Trophoblast cell (in vitro differentiated cells and primary cell): Measurements from ENCODE around the gene SLC5A9.
"Not testable (repeated sequence)": the region's sequence is repeated elsewhere in the genome, so short reads cannot be mapped to it uniquely, and the experiment has no call there.

Experiments
- DNase-seq, 2 donors: peaks; one replicate each; pipeline ENCODE4 v3.0.0-alpha.2; 2016
- H2AFZ ChIP-seq: 2 replicates; pipeline ENCODE4 v1.6.1; 2013; ENCODE audit warnings: low read length, moderate library complexity, mild to moderate bottlenecking; ENCODE audit not compliant: insufficient read depth, poor library complexity
- H2AK5ac ChIP-seq: 2 replicates; pipeline ENCODE4 v1.6.1; 2013; ENCODE audit warnings: mild to moderate bottlenecking, low read length
- H2BK120ac ChIP-seq: 2 replicates; pipeline ENCODE4 v1.6.1; 2013; ENCODE audit warnings: low read length, mild to moderate bottlenecking, moderate library complexity; ENCODE audit not compliant: insufficient read depth, poor library complexity
- H2BK12ac ChIP-seq: 2 replicates; pipeline ENCODE4 v1.6.1; 2013; ENCODE audit warnings: mild to moderate bottlenecking, low read length, moderate library complexity
- H2BK5ac ChIP-seq: 2 replicates; pipeline ENCODE4 v1.6.1; 2013; ENCODE audit warnings: low read length, low read depth, moderate library complexity, mild to moderate bottlenecking; ENCODE audit not compliant: poor library complexity
- H3K14ac ChIP-seq: 2 replicates; pipeline ENCODE4 v1.6.1; 2013; ENCODE audit warnings: mild to moderate bottlenecking, low read length
- H3K18ac ChIP-seq: 2 replicates; pipeline ENCODE4 v1.6.1; 2013; ENCODE audit warnings: mild to moderate bottlenecking, low read length
- H3K23ac ChIP-seq: 2 replicates; pipeline ENCODE4 v1.6.1; 2013; ENCODE audit warnings: low read length
- H3K27ac ChIP-seq: 2 replicates; pipeline ENCODE4 v1.5.1; 2013; ENCODE audit warnings: low read depth, mild to moderate bottlenecking, inconsistent platforms, low read length, moderate library complexity
- H3K27me3 ChIP-seq: 2 replicates; pipeline ENCODE4 v1.6.1; 2013; ENCODE audit warnings: inconsistent platforms, mild to moderate bottlenecking, low read length, moderate library complexity; ENCODE audit not compliant: insufficient read depth
- H3K36me3 ChIP-seq, 2 experiments: 1 replicate in 1 of 2; 2 replicates in 1 of 2; pipeline ENCODE4 v1.6.1; 2013; ENCODE audit warnings: low read length in 2 of 2, mild to moderate bottlenecking in 2 of 2, moderate library complexity in 1 of 2; ENCODE audit not compliant: insufficient read depth in 2 of 2, control insufficient read depth in 1 of 2
- H3K4ac ChIP-seq: 2 replicates; pipeline ENCODE4 v1.6.1; 2013; ENCODE audit warnings: low read depth, mild to moderate bottlenecking, low read length, moderate library complexity
- H3K4me1 ChIP-seq, 2 experiments: 1 replicate in 1 of 2; 2 replicates in 1 of 2; pipeline ENCODE4 v1.6.1; 2013; ENCODE audit warnings: low read length in 2 of 2, mild to moderate bottlenecking in 2 of 2, moderate library complexity in 1 of 2; ENCODE audit not compliant: insufficient read depth in 2 of 2, control insufficient read depth in 1 of 2
- H3K4me2 ChIP-seq: 2 replicates; pipeline ENCODE4 v1.6.1; 2013; ENCODE audit warnings: inconsistent platforms, mild to moderate bottlenecking, low read length, moderate library complexity
- H3K4me3 ChIP-seq: 2 replicates; pipeline ENCODE4 v1.5.1; 2013; ENCODE audit warnings: mild to moderate bottlenecking, low read depth, low read length, inconsistent platforms
- H3K79me1 ChIP-seq: one replicate; pipeline ENCODE4 v1.6.1; 2013; ENCODE audit warnings: low read length
- H3K79me2 ChIP-seq: 2 replicates; pipeline ENCODE4 v1.6.1; 2013; ENCODE audit warnings: low read length, mild to moderate bottlenecking; ENCODE audit not compliant: control insufficient read depth, insufficient read depth, poor library complexity
- H3K9ac ChIP-seq: 2 replicates; pipeline ENCODE4 v1.6.1; 2013; ENCODE audit warnings: mild to moderate bottlenecking, low read length
- H3K9me3 ChIP-seq: 2 replicates; pipeline ENCODE4 v1.6.1; 2013; ENCODE audit warnings: low read depth, mild to moderate bottlenecking, control low read depth, inconsistent platforms, low read length; ENCODE audit not compliant: insufficient read depth
- H4K12ac ChIP-seq: 2 replicates; pipeline ENCODE4 v1.6.1; 2013; ENCODE audit warnings: low read depth, mild to moderate bottlenecking, low read length, moderate library complexity
- H4K8ac ChIP-seq: 2 replicates; pipeline ENCODE4 v1.6.1; 2013; ENCODE audit warnings: low read depth, mild to moderate bottlenecking, low read length, moderate library complexity
- H4K91ac ChIP-seq: one replicate; pipeline ENCODE4 v1.6.1; 2013; ENCODE audit warnings: low read depth, mild to moderate bottlenecking, low read length, moderate library complexity
- WGBS: extraction: QIAGEN DNeasy Blood & Tissue Kit; methylation state at CpG from one replicate; pipeline ENCODE4 v1.1.7; 2013; ENCODE audit warnings: missing lambda C conversion rate; ENCODE audit not compliant: insufficient read length, insufficient coverage; ENCODE audit errors: extremely low coverage; 5-methylcytosine and 5-hydroxymethylcytosine counted together

The SLC5A9 gene

GRCh38 chr1:48282329-48282728 lies 59.8 kb downstream of the SLC5A9 start:
- not testable (repeated sequence) for H2BK12ac ChIP-seq, H3K36me3 ChIP-seq, H3K18ac ChIP-seq, H3K4ac ChIP-seq, H3K4me1 ChIP-seq, H4K12ac ChIP-seq, H2BK120ac ChIP-seq, H2BK5ac ChIP-seq, H3K27me3 ChIP-seq, H3K79me2 ChIP-seq, H4K8ac ChIP-seq, H3K27ac ChIP-seq, H3K14ac ChIP-seq, H3K9ac ChIP-seq, H2AFZ ChIP-seq, H2AK5ac ChIP-seq, DNase-seq, H3K4me2 ChIP-seq, H4K91ac ChIP-seq, H3K79me1 ChIP-seq, H3K23ac ChIP-seq, H3K4me3 ChIP-seq, H3K9me3 ChIP-seq

- H3K9ac ChIP-seq, H3K79me1 ChIP-seq: not testable (repeated sequence)
- WGBS: no CpG with 5 or more reads among the region's 10 CpGs
Measured at GRCh38 chr1:48284696-48285420, 62.3 kb downstream of the SLC5A9 start.

GRCh38 chr1:48285525-48285924 lies 63.0 kb downstream of the SLC5A9 start:
- Histone ChIP-seq H3K27me3 (no peaks in the 10 kb centered on the region), H3K4ac (no peak overlapping the region), H2AK5ac (no peak overlapping the region), H3K9ac (no peak overlapping the region), H3K27ac (no peak overlapping the region), H3K79me2 (no peaks in the 10 kb centered on the region), H3K18ac (no peak overlapping the region), H3K4me1 (no peaks in the 10 kb centered on the region), H4K12ac (no peak overlapping the region), H3K36me3 (no peaks in the 10 kb centered on the region), H2BK120ac (no peak overlapping the region), H4K8ac (no peak overlapping the region), H2AFZ (no peak overlapping the region), H3K4me2 (no peak overlapping the region), H3K79me1 (no peaks in the 10 kb centered on the region), H3K4me3 (no peak overlapping the region), H2BK5ac (no peak overlapping the region), H3K14ac (no peak overlapping the region), H3K9me3 (peaks cover 4% of the 10 kb centered on the region), H2BK12ac (no peak overlapping the region), H3K23ac (no peak overlapping the region), H4K91ac (no peak overlapping the region)
- WGBS: no CpG with 5 or more reads among the region's 3 CpGs
- DNase-seq: no peak

More at GRCh38 chr1:48284696-48285420, 62.3 kb downstream of the SLC5A9 start:
- H3K36me3 ChIP-seq, H3K18ac ChIP-seq, H3K27me3 ChIP-seq, H3K14ac ChIP-seq, H3K23ac ChIP-seq, H3K4me1 ChIP-seq, DNase-seq, H2AK5ac ChIP-seq, H3K4ac ChIP-seq, H3K4me2 ChIP-seq, H3K4me3 ChIP-seq, H2BK12ac ChIP-seq, H3K9me3 ChIP-seq, H4K91ac ChIP-seq, H2BK5ac ChIP-seq, H2AFZ ChIP-seq, H4K8ac ChIP-seq, H4K12ac ChIP-seq, H2BK120ac ChIP-seq, H3K27ac ChIP-seq, H3K79me2 ChIP-seq: not testable (repeated sequence)

- H3K4me2 ChIP-seq: no peak overlapping the region
- no peak overlapping the region for H3K14ac ChIP-seq
- no peak overlapping the region for H4K12ac ChIP-seq
- H2BK12ac ChIP-seq: no peak overlapping the region
- H3K9me3 ChIP-seq: peaks cover 4% of the 10 kb centered on the region
- H3K9ac ChIP-seq: no peak overlapping the region
- H3K18ac ChIP-seq: no peak overlapping the region
- no peak overlapping the region for H2BK120ac ChIP-seq
- H3K4ac ChIP-seq: no peak overlapping the region
- H3K4me1 ChIP-seq: peaks cover 0 to 2% of the 10 kb centered on the region in 2 experiments
- no peak overlapping the region for H2AK5ac ChIP-seq
- no peaks in the 10 kb centered on the region for H3K79me2 ChIP-seq
- no peaks in the 10 kb centered on the region for H3K27me3 ChIP-seq
- H2BK5ac ChIP-seq: no peak overlapping the region
- no peak overlapping the region for H3K23ac ChIP-seq
- H3K36me3 ChIP-seq: no peaks in the 10 kb centered on the region
- no peaks in the 10 kb centered on the region for H3K79me1 ChIP-seq
- H2AFZ ChIP-seq: no peak overlapping the region
- H3K27ac ChIP-seq: no peak overlapping the region
- H4K8ac ChIP-seq: no peak overlapping the region
- no peak overlapping the region for H3K4me3 ChIP-seq
- no CpG with 5 or more reads among the region's 4 CpGs for WGBS
- no peak for DNase-seq
- H4K91ac ChIP-seq: no peak overlapping the region
Measured at GRCh38 chr1:48291421-48291820, 68.9 kb downstream of the SLC5A9 start.
